HEK293T (cell line): Measurements from ENCODE around the gene KCNJ10.

ENCODE experiments used
- CTCF ChIA-PET: fragments of 350-600 bp; formaldehyde crosslinking; extraction: SDS; loops from one replicate; lab custom pipeline; 2021; ENCODE audit warnings: antibody characterized with exemption, inconsistent platforms; lab: Yijun Ruan, JAX
- POLR2A ChIA-PET: fragments of 350-600 bp; formaldehyde crosslinking; extraction: SDS; loops from one replicate; lab custom pipeline; 2020; ENCODE audit warnings: antibody characterized with exemption, inconsistent platforms; lab: Yijun Ruan, JAX
- DNase-seq: peaks from one replicate; pipeline ENCODE4 v3.0.0; 2012; ENCODE audit warnings: mixed read lengths; ENCODE audit errors: extremely low spot score
- ARNT ChIP-seq: fragments of 450-650 bp; IDR thresholded peaks from 2 replicates; pipeline ENCODE4 v1.6.1; 2017; ENCODE audit warnings: mild to moderate bottlenecking
- BHLHE40 ChIP-seq: fragments of 450-650 bp; IDR thresholded peaks from 2 replicates; pipeline ENCODE4 v1.6.1; 2016; ENCODE audit warnings: mild to moderate bottlenecking, moderate library complexity, borderline replicate concordance
- CTBP1 ChIP-seq: fragments of 450-650 bp; IDR thresholded peaks from 2 replicates; pipeline ENCODE4 v1.6.1; 2016; ENCODE audit warnings: borderline replicate concordance
- ELF4 ChIP-seq: fragments of 450-650 bp; IDR thresholded peaks from 2 replicates; pipeline ENCODE4 v1.6.1; 2017; ENCODE audit warnings: antibody characterized with exemption
- FOXA1 ChIP-seq: fragments of 450-650 bp; IDR thresholded peaks from 2 replicates; pipeline ENCODE4 v1.6.1; 2016; ENCODE audit warnings: mild to moderate bottlenecking
- FOXK2 ChIP-seq: fragments of 450-650 bp; IDR thresholded peaks from 2 replicates; pipeline ENCODE4 v1.6.1; 2016; ENCODE audit warnings: mild to moderate bottlenecking
- FOXM1 ChIP-seq: fragments of 450-650 bp; IDR thresholded peaks from 2 replicates; pipeline ENCODE4 v1.6.1; 2017; ENCODE audit warnings: mild to moderate bottlenecking, borderline replicate concordance
- HDGF ChIP-seq: fragments of 450-650 bp; IDR thresholded peaks from 2 replicates; pipeline ENCODE4 v1.6.1; 2017; ENCODE audit warnings: antibody characterized with exemption, borderline replicate concordance
- L3MBTL2 ChIP-seq: fragments of 450-650 bp; conservative IDR thresholded peaks from 2 replicates; pipeline ENCODE4 v1.6.1; 2016; ENCODE audit warnings: mild to moderate bottlenecking
- LEF1 ChIP-seq: fragments of 450-650 bp; IDR thresholded peaks from 2 replicates; pipeline ENCODE4 v1.6.1; 2017; ENCODE audit warnings: mild to moderate bottlenecking, borderline replicate concordance
- NFRKB ChIP-seq: fragments of 450-650 bp; IDR thresholded peaks from 2 replicates; pipeline ENCODE4 v1.6.1; 2016; ENCODE audit warnings: mild to moderate bottlenecking, moderate library complexity
- PKNOX1 ChIP-seq: fragments of 450-650 bp; IDR thresholded peaks from 2 replicates; pipeline ENCODE4 v1.6.1; 2016
- SP1 ChIP-seq: fragments of 450-650 bp; IDR thresholded peaks from 2 replicates; pipeline ENCODE4 v1.6.1; 2017
- SUZ12 ChIP-seq: fragments of 450-650 bp; IDR thresholded peaks from 2 replicates; pipeline ENCODE4 v1.6.1; 2016; ENCODE audit warnings: mild to moderate bottlenecking
- TARDBP ChIP-seq: fragments of 450-650 bp; IDR thresholded peaks from 2 replicates; pipeline ENCODE4 v1.6.1; 2016
- ZNF384 ChIP-seq: fragments of 450-650 bp; IDR thresholded peaks from 2 replicates; pipeline ENCODE4 v1.6.1; 2016

KCNJ10 gene

GRCh38 chr1:160069460-160070231 is at the start of gene KCNJ10:
Gene KCNJ10, minus strand, starts transcription at chr1:160070160. Its CDS starts 27,628 bp downstream, at chr1:160042532.
- DNase-seq: no peak
- ChIA-PET POLR2A (no interaction called here), CTCF (interaction anchor here (0.6 to 3.0 kb wide), 6 partner anchors 9 to 23 kb away, joined by 3 to 13 read pairs (median 4); partner anchors contain the start of gene KCNJ9)
- TF ChIP-seq FOXK2 (no peak), ARNT (no peak)

GRCh38 chr1:160118928-160119327 is 49.0 kb upstream of the KCNJ10 start:
- CTCF ChIA-PET: no interaction called here
- POLR2A ChIA-PET: no interaction called here
- TF ChIP-seq CTBP1 (no peak), LEF1 (no peak), SP1 (no peak), FOXM1 (no peak), TARDBP (no peak), NFRKB (no peak), SUZ12 (no peak), FOXK2 (no peak), PKNOX1 (no peak), ZNF384 (no peak), L3MBTL2 (no peak), ELF4 (no peak), BHLHE40 (no peak), FOXA1 (no peak), HDGF (no peak)
- no peak for DNase-seq

- DNase-seq: no peak
- TF ChIP-seq SUZ12 (no peak), NFRKB (no peak), BHLHE40 (no peak), SP1 (no peak), LEF1 (no peak)
- ChIA-PET POLR2A (no interaction called here), CTCF (interaction anchor here (0.9 to 1.3 kb wide), 2 partner anchors 72 to 134 kb away, joined by 3 read pairs; no protein-coding TSS in a partner anchor)
Measured at GRCh38 chr1:160117709-160118183, 47.8 kb upstream of the KCNJ10 start.

- DNase-seq: no peak
- POLR2A ChIA-PET: no interaction called here
- no peak for TF ChIP-seq FOXK2
- no peak for TF ChIP-seq HDGF
- TF ChIP-seq L3MBTL2: no peak
- no peak for TF ChIP-seq ARNT
- no peak for TF ChIP-seq LEF1
- TF ChIP-seq FOXM1: no peak
- TF ChIP-seq SP1: no peak
- TF ChIP-seq SUZ12: no peak
- no peak for TF ChIP-seq ELF4
- CTCF ChIA-PET: interaction anchor here (0.9 to 1.3 kb wide), 2 partner anchors 71 to 135 kb away, joined by 3 read pairs; no protein-coding TSS in a partner anchor
Measured at GRCh38 chr1:160117300-160117699, 47.3 kb upstream of the KCNJ10 start.

GRCh38 chr1:160116283-160117147 is 46.6 kb upstream of the KCNJ10 start:
- ChIA-PET CTCF (interaction anchor here (0.9 to 1.3 kb wide), 2 partner anchors 70 to 136 kb away, joined by 3 read pairs; no protein-coding TSS in a partner anchor), POLR2A (no interaction called here)
- TF ChIP-seq PKNOX1: no peak
- TF ChIP-seq ELF4: no peak
- no peak for TF ChIP-seq HDGF
- no peak for TF ChIP-seq SP1
- TF ChIP-seq LEF1: no peak
- no peak for TF ChIP-seq TARDBP
- TF ChIP-seq BHLHE40: no peak
- no peak for TF ChIP-seq SUZ12
- no peak for TF ChIP-seq NFRKB
- no peak for TF ChIP-seq L3MBTL2
- TF ChIP-seq ARNT: no peak
- DNase-seq: no peak

- ChIA-PET POLR2A (no interaction called here), CTCF (no interaction called here)
- TF ChIP-seq BHLHE40 (no peak), FOXK2 (no peak), PKNOX1 (no peak), SP1 (no peak), FOXA1 (no peak), L3MBTL2 (no peak), ELF4 (no peak), LEF1 (no peak), FOXM1 (no peak), CTBP1 (no peak)
- no peak for DNase-seq
Measured at GRCh38 chr1:160115545-160116282, 45.8 kb upstream of the KCNJ10 start, which contains the start of gene ATP1A2. Gene ATP1A2, plus strand, starts transcription at chr1:160115759. Its CDS starts 103 bp downstream, at chr1:160115862.
